Stimulated activated CD4-positive, alpha-beta T cell treated with anti-CD3 and anti-CD28 coated beads, Interleukin-12 subunit alpha, Interleukin-12 subunit beta, amount 100 ng/mL, for 4 hours (primary cell): ENCODE data around the gene FTO.
"Not testable (repeated sequence)": the region's sequence is repeated elsewhere in the genome, so short reads cannot be mapped to it uniquely, and the experiment has no call there.

Experiments
- DNase-seq: peaks from one replicate; pipeline ENCODE4 v3.0.0-alpha.2; 2020

The FTO gene

DNA sequence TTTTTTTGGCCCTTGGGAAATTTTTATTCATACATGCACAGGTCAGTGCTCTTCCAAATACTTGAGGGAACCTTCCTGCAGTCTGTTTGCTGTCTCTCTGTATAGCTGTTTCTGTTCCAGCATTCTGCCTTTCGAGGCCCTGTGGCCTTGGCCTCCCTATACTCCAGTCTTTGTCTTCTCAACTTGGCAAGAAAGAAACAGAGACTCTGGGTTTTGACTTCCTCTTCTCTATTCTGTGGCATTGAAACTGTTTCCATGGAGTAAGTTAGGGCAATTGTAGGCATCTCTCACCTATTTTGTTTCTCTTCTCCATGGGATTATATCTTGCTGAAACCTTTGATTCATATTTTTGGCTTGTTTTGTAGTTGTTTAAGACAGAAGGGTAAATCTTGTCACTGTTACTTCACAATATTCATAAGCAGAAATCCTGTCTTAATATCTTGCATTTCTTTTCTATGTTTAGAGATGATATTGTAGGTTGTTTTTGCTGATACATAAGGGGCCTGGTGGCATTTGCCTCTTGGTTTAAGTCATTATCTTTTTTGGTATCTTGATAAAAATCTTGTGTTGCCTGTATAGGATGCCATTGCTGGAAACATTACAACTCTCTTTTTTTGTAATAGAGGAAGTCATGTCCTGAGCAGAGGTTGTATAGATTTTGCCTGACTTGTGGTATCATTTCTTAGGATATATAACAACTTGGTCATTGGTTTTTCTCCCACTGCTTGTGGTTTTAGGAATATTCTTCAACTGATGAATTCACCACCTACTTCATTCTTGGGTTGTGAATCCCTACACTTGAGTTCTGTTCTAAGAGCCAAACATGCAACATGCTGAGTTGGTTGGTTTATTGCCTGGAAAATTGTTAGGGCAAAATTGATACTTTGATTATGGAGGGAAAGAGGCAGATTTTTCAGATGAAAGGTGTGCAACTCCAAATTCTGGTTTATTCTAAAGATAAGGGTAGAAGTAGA is 168.6 kb downstream of the FTO start:
- no peak for DNase-seq

DNA sequence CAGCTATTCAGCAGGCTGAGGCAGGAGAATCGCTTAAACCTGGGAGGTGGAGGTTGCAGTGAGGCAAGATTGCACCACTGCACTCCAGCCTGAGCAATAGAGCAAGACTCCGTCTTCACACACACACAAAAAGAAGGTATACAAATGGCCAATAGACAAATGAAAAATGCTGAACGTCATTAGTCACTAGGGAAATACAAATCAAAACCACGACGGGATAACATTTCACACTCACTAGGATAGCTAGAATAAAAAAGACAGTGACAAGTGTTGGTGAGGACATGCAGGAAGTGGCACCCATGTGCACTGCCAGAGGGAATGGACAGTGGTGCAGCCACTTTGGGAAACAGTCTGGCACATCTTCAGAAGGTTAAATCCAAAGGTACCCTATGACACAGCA is 172.9 kb downstream of the FTO start:
- no peak for DNase-seq

DNA sequence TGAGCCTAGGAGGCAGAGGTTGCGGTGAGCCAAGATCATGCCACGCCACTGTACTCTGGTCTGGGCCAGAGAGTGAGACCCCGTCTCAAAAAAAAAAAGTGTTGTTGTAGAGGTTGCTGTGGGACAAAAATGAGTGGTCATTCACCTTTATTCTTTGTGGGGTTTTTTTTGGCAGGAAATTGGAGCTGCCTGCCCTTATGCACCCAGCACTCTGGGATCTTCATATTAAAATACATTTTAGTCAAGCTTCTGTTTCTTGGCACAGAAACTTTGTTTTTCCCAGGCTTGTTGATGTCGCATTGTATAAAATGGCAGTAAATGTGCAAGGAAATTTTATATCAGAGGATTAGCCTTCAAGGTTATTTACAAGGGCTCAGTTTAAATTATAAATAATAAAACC is 174.3 kb downstream of the FTO start:
- DNase-seq, result no peak

DNA sequence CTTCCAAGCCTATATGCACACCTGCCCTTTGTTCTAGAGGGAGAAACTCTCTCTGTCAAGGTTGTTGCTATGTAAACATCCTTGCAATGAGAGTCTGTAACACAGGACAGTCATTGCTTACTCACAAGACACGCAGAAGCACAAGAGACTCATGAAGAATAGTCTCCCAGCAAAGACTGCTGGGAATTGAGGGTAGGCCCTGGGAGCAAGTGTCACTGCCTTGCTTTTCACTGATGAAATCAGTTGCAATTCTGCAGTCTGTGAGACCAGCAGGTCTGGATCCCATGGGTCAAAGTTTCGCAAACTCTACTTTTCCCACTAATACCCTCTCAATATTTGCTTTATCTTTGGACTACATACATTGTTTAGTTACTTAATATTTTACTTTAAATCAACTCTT is 177.4 kb downstream of the FTO start:
- DNase-seq, result no peak

DNA sequence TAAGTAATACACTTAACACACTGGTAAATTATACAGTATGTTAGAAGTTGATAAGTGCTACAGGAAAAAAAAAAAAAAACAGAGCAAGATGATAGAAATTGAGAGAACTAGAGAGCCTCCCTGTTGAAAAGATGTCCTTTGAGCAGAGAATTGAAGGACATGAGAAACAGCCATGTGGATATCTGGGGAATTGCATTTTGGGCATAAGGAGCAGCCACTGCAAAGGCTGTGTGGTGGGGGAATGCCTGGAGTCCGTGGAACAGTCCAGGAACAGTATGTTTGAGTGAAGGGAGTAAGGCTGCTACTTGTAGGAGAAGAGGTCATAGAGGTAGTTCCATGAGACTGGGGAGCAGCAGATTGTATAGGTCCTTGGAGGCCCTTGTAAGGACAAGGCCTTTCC is 178.4 kb downstream of the FTO start:
- no peak for DNase-seq

DNA sequence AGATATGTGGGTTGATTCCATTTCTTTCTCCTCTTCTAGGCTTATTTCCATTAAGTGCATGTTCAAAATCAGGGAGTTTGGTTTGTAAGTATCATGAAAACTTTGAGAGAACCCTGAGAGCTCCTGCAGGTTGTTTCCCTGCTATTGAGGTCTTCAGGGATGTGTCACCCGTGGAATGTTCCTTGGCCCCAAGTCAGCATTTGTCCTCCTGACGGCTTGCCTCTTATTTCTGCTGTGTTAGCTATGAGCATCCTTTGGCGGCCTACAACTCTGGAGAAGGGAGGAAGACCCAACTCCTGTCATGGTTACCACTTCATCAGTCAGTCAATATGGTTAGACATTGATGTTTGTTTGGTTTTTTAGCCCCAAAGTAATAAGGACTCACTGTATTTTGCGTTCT is 180.8 kb downstream of the FTO start:
- DNase-seq, result no peak

DNA sequence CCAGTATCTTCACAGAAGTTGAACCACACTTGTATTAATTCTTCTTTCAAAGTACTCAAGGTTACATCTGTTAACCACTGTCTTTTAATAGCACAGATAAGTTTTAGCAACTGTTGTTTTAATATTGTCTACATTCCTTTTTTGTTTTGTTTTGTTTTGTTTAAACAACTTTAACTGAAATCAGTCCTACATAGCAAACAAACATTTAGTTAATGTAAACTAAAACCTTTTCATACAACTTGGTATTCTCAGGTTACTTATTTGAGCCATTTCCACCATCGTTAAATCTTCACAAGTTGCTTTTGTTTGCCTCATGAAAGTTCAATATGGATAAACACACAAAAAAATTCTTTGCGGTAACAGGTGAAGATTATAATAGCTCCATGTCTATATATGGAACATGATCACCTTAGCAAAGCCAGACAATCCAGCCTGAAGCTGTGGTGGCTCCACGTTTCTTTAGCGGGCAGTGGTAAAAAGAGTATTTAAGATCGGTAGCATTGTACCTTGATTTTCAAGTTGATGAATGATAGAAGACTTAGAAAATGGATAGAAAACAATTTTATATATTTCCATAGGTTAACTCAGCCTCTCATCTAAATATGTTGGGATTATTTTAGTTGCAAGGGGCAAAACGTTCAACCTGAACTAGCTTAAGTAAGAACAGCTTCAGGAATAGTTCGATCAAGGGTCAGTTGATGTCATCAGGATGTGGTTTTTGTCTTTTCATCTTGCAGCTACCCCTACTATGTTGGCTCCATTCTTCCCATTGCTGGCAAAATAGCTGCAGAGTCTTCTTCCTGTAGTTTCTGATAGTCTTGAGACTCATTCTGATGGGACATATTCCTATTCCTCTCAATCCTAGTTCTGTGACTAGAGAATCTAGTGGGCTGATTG is 182.8 kb downstream of the FTO start:
- DNase-seq, result no peak

DNA sequence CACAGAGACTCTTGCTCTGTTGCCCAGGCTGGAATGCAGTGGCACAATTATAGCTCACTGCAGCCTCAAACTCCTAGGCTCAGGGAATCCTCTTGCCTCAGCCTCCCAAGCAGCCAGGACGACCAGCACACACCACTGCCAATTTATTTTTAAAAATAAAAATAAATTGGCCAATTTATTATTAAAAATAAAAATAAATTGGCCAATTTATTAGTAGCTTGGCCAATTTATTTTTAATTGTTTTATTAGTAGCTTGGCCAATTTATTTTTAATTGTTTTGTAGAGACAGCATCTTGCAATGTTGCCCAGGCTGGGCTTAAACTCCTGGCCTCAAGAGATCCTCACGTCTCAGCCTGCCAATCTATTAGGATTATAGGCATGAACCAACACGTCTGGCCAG is 184.3 kb downstream of the FTO start:
- no peak for DNase-seq

DNA sequence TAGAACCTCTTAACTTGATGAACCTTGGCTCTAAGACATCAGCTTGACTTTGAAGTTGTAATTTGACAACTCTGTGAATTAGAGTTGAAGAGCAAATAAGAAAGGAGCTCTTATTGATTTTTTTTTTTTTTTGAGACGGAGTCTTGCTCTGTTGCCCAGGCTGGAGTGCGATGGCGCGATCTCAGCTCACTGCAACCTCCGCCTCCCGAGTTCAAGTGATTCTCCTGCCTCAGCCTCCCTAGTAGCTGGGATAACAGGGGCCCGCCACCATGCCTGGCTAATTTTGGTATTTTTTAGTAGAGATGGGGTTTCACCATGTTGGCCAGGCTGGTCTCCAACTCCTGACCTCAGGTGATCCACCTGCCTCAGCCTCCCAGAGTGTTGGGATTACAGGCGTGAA is 186.9 kb downstream of the FTO start:
- DNase-seq, result not testable (repeated sequence)

DNA sequence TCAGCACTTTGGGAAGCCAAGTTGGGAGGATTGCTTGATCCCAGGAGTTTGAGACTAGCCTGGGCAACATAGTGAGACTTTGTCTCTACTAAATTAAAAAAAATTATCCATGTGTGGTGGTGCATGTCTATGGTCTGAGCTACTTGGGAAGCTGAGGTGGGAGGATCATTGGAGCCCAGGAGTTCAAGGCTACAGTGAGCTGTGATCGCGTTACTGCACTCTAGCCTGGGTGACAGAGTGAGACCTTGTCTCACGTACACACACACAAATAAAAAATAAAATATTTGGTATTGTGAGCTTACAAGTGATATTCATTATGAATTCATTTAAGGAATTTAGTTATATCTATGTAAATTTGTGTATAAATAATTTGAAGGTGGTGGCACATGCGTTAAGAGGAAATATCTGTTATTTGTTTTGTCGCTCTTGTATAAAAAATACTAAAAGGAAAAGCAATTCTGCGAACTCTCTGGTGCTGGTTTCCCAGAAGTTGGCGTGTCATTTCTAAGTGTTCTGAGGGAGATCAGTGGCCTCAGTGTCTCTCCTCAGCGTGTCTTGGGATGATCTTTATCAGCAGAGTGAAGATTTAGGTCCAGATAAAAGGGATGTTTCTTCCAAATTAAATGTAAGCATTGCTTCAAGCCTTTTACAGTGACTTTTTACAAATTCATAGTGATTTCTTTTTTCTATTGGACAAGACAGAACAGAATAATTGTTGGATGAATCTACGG is 187.6 kb downstream of the FTO start:
- DNase-seq, result no peak

DNA sequence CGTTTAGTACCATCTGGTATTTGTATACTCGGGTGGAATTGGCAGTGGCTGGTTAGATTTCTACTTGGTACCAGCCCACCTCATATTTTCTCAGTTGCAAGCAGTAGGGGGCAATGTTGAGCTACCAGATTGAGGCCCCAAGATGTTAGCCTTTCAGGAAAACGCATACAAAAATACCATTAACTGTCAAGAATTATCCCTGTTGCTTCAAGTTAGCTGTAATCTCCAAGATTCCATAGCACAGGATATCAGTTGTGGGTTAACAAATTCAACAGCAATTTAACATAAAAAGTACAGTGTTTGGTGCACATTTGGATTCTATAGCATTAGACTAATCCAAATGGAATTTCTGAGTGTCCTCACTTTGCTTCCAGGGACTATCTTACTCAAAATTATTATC is 188.2 kb downstream of the FTO start:
- peak; percentile 9 for DNase-seq

DNA sequence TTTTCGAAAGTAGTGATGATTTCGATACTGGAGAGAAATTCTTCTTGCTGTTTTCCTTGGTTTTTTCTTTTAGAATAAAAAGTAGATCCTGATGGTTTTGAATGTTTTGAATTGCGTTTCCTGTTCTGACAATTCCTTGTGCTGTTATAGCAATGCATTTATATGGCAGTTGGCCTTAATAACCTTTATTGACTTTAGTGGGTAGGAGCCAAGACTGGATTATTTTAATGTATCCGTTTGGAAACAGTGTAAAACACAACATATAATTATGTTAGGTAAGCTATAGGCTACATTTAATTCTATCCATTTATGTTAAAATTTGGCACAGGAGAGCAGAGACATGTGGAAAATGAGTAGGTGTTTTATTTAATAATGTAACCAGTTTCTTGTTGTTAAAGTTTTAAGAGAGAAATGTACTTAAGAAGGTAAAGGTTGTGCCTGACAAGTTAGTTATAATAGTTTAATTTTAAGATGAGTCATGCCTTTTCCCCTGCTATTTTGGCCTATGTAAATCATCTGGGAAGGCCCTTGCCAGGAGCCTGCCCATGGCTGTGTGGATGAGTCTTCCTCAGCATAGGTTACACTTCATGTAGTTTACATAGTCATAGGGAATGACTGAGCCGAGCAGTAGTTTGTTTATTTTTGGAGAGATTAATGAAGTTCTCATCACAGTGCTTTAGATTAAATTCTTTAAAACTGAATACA is 189.9 kb downstream of the FTO start:
- no peak for DNase-seq

DNA sequence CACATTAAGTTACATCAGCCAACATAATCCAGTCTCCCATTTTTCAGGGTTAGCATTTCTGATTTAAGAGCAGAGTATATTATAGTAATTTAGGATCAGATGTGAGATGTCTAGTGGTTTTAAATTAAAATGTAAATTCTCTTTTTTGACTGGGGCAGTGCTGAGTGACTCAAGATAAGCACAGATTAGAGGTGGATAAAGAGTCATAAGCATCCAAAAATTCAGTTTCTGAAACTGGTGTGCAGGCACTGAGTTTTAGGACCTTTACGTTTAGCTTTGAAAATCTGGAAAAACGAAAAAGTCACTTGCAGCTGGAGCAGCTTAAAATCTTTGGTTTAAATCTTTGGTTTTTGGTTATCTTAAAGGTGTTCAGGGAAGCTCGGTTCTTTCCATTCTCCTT is 190.7 kb downstream of the FTO start:
- DNase-seq, result no peak

DNA sequence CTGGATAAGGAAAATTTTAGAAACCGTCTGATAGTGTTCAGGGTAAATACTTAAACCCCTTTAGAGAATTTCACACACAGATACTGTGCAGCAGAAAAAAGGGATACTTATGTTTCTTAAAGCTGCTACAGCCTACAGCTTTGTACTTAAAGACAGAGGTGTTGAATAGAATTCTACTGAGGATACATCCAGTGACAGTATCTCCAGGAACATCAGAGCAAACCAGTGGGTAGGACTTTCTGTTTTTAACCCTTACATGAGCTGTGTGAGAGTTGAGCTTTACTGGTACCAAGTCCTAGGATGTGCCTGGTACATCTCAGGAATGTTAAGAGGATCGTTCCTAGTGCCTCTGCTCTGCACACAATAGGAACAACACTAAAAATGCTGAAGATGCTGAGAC is 191.5 kb downstream of the FTO start:
- no peak for DNase-seq

DNA sequence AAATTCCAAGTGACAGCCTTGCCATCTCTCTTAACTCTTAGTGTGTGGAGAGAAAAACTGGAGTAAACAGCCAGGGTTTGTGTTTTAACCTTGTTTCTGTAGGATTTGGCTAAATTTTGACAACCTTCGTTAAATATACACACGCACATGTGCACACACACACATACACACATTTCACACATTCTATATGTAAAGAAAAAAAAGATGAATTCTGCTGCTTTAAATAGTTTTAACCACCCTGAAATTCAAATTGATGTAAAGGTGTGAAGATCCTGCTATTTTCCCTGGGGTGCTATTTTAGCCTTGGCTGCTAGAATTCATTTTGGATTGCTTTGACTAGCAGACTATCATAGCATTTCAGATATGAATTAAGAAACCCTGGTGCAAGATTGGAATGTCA is 191.9 kb downstream of the FTO start:
- no peak for DNase-seq

DNA sequence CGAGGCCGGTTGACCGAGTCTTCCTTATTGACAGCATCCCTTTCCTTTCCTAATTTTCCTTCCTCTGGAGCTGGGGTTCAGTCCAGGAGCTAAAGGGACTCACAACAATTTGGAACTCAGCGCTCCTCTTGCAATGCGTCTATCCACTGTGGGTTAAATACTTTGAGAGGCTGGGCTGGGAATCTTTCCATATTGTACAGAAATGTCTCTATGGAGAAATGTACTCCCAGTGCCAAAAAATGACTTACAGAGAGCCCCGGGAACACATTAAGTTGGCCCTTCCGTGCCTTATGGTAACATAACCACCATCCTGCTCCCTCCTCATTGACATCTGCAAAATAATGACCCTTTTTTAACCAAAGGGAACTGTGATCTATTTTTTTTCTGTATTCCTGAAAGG is 192.8 kb downstream of the FTO start:
- no peak for DNase-seq

DNA sequence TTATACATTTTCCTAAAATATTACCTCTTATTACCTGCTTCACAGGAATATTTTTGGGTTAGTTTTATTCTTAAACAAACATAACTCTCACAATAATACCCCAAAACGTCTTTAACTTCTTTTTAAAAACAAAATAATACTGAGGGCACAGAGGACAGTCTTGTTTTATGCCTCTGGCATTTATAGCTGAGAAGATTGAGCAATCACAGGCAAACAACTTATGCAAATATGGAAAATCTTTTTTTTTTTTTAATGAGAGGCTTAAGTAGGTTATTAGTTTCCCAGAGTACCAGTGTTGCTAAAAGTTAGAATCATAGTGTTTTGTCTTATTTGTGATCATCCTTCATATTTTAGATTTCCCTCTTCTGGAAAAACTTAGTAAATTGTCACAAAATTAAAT is 195.0 kb downstream of the FTO start:
- DNase-seq, result no peak

DNA sequence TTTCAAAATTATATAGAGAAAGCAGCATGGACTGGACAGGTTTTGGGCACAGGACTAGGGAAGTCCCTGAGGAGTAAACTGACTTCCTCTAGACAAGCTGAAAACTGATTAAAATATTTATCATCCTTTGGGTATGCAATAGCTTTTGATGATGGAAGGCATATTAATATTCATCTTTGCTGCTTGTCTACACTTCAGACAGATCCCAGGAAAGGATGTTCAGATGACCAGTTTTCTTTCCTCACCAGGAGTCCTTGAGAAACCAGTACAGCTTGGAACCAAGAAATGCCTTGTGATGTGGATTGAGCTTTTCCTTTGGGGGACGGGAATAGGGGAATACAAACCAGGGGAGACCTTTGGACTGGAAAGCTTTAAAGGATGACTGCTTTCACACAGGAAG is 195.5 kb downstream of the FTO start:
- no peak for DNase-seq

DNA sequence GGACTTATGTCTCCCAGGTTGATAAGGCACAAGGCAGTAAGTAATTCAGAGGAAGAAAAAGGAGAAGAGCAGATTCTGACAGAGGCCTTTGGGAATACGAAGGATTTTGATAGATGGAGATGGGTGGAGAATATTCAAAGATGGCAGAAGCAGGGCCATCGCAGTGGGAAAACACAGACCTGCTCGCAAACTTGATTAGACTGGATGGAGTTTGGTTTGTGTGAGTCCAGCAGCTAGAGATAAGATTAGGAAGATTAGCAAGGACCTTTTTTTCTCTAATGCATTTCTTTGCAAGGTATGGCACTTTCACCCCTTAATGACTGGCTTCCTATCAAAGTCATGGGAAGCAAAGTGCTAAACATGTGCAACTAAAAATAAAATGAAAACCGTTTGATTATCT is 196.7 kb downstream of the FTO start:
- no peak for DNase-seq

DNA sequence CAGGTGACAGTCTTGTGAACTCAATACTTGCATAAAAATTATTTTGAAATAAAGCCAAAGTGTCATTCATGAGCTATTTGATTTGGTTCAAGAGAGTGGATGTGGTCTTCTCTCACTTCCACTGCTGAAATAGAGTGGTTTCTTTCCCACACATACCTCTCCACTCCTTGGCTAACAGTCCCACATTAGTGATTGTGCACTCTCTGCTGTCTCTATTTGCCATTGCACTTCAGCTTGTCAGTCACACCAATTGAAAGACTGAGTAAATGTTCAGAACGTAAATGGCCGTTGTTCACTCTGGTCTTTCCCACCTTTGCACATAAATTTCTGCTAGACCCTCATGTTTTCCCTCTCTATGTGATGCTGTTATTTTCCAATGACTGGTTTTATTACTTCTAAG is 197.5 kb downstream of the FTO start:
- no peak for DNase-seq

DNA sequence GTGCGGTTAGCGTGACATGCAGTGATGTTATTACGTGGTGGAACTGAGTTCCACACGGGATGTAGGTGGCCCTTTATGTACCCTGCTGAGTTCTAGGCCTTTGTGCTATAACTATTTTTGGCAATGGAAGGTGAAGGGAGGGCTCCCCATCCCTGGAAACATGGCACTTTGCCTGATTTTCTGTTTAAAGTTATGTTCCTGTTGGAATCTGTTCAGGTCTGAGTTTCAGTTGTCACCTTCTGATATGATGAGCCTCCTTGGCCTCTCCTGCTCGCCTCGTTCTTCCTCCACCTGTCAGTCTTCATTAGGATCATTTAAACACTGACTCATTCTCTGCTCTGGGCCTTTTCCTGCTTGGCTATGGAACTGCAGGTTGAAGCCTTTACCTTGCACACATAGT is 200.6 kb downstream of the FTO start:
- no peak for DNase-seq

DNA sequence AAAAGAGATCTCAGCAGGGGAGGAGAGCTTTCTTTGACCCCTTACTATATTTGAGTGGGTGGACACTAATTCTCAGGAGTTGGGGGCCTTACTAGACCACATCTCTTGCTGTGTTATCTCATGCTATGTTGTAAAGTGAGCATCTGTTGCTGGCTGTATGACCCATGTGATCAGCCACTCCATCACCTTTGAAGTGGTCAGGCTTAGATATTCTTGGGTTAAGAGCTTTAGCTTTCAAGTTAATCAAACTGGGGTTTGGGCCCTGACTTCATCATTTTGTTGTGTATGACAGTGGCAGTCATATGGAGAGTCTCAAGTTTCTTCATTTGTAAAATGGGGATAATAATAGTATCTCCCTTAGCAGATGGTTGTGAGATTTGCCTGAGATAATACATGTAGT is 201.1 kb downstream of the FTO start:
- no peak for DNase-seq

DNA sequence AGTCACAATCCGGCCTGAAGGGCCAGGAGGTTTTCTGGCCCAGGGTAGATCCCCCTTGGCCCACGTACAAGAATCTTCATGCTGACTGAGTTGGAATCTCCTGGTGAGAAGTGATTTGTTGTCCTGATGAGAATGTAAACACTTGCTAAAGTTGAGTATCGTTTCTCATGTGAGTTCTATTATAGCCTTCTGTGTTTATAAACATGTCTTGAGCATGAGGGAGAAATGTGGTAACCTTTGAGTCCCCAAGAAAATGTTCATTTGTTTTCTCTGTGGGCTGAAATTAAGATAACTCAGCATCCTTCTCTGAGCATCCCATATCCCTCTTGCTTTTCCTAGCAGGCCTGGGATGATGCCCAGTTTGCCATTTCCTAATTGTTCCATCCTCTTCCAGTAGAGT is 204.8 kb downstream of the FTO start:
- DNase-seq, result no peak
